Measurements from ENCODE around the gene CCDC27. TPM values are rescaled to one million over a fixed set of nuclear protein-coding genes. Genes with fewer than 3 reads are reported as not detected.

The CCDC27 gene
- total RNA-seq, 1 experiment from 2014 or later, result not detected

DNA sequence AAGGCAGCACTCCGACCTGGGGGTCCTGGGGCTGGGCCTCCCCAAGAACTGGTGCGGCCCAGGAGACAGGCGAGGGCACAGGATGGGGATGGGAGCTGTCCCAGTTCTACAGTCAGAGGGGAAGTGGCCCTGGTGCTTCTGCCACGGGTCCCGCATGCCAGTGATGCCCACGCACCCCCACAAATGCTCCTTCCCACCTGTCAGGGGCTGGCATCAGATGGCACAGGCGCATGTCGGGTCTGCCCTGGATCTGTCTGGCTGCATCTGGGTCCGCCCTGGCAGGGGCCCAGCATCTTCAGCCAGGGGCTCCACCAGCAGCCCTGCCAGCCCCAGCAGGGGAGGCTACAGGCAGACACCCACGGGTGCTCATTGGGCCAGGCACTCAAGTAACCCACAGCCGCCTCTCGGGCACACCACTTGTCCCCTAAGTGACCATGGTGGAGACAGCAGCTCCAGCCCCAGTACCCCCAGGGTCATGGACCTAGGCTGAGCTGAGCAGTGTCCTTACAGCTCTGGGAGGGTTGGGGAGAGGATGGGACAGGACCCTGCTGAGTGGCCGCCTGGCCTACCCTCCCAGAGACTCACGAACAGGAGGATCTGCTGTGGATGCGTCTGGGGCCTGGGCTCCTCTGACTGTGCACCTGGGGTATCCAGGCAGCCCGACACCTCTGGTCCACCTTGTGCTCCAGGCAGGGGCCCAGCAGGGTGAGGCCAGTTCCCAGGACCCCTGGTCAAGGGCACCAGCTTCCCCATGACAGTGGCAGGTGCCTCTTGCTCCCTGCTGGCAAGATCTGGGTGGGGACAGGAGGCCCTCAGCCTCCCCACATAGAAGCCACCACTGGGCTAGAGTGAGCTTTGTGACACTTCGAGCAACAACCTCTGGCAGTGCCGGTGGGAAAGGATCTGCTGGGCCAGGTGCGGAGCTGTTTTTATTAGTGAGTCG is 25.7 kb downstream of the CCDC27 start:
- Histone ChIP-seq H3K36me3 (ENCODE audit: low read depth, low read length) (peaks cover 29% of the 10 kb centered on the region), H3K27me3 (ENCODE audit: low read length) (no peaks in the 10 kb centered on the region), H3K9me3 (ENCODE audit: low read length) (no peaks in the 10 kb centered on the region), H3K4me2 (ENCODE audit: low read length) (no peak overlapping the region), H3K27ac (ENCODE audit: low read length) (no peak overlapping the region), H3F3A (ENCODE audit: low read length, unreplicated experiment) (no peaks in the 10 kb centered on the region), H3K9ac (ENCODE audit: low read length) (no peak overlapping the region), H3K79me2 (ENCODE audit: low read length) (no peaks in the 10 kb centered on the region), H3K4me3 (ENCODE audit: low read length) (no peak overlapping the region), H3K9me2 (replicated peaks; ENCODE audit: low read length) (no peaks in the 10 kb centered on the region), H3K4me1 (ENCODE audit: insufficient read depth, low read length) (peaks cover 5% of the 10 kb centered on the region; the same call in 1 of the 2 replicates), H2AFZ (ENCODE audit: low read length) (no peak overlapping the region), H4K20me1 (ENCODE audit: low read length) (no peaks in the 10 kb centered on the region)
- ATAC-seq, result no peak
- TF ChIP-seq EZH2 (IDR thresholded peaks at IDR 0.05; ENCODE audit: low read length, unreplicated experiment) (no peak), EZH2phosphoT487 (IDR thresholded peaks at IDR 0.05; ENCODE audit: borderline replicate concordance, low read length) (no peak)
- TF ChIP-seq, protein P1, sequence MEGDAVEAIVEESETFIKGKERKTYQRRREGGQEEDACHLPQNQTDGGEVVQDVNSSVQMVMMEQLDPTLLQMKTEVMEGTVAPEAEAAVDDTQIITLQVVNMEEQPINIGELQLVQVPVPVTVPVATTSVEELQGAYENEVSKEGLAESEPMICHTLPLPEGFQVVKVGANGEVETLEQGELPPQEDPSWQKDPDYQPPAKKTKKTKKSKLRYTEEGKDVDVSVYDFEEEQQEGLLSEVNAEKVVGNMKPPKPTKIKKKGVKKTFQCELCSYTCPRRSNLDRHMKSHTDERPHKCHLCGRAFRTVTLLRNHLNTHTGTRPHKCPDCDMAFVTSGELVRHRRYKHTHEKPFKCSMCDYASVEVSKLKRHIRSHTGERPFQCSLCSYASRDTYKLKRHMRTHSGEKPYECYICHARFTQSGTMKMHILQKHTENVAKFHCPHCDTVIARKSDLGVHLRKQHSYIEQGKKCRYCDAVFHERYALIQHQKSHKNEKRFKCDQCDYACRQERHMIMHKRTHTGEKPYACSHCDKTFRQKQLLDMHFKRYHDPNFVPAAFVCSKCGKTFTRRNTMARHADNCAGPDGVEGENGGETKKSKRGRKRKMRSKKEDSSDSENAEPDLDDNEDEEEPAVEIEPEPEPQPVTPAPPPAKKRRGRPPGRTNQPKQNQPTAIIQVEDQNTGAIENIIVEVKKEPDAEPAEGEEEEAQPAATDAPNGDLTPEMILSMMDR (conservative IDR thresholded peaks at IDR 0.05; ENCODE audit: low read depth, low read length), result no peak
- no TSS peak for BruUV-seq (replicated peaks)
- POLR2A ChIA-PET (ENCODE audit: unreplicated experiment), result no interaction called here
- DNase-seq, result no peak
- CTCF ChIA-PET, result interaction anchor here (0.5 kb wide), 1 partner anchor 122 kb away, joined by 3 read pairs; no protein-coding TSS in a partner anchor
- intact Hi-C loops (cut with micrococcal nuclease), result no loop called here

- Histone ChIP-seq H3K79me2 (ENCODE audit: low read length) (no peaks in the 10 kb centered on the region), H3K9me3 (ENCODE audit: low read length) (no peaks in the 10 kb centered on the region), H3K4me2 (ENCODE audit: low read length) (no peak overlapping the region), H3K4me1 (ENCODE audit: insufficient read depth, low read length) (no peaks in the 10 kb centered on the region), H3K9me2 (replicated peaks; ENCODE audit: low read length) (no peaks in the 10 kb centered on the region), H3K27me3 (ENCODE audit: low read length) (no peaks in the 10 kb centered on the region), H3F3A (ENCODE audit: low read length, unreplicated experiment) (no peaks in the 10 kb centered on the region), H4K20me1 (ENCODE audit: low read length) (no peaks in the 10 kb centered on the region), H3K27ac (ENCODE audit: low read length) (no peak overlapping the region), H3K9ac (ENCODE audit: low read length) (no peak overlapping the region), H2AFZ (ENCODE audit: low read length) (no peak overlapping the region), H3K36me3 (ENCODE audit: low read depth, low read length) (peaks cover 36% of the 10 kb centered on the region), H3K4me3 (ENCODE audit: low read length) (no peak overlapping the region)
- BruUV-seq (replicated peaks), result no TSS peak
- ATAC-seq (no peak), DNase-seq (no peak)
- TF ChIP-seq EZH2phosphoT487 (IDR thresholded peaks at IDR 0.05; ENCODE audit: borderline replicate concordance, low read length) (no peak), EZH2 (IDR thresholded peaks at IDR 0.05; ENCODE audit: low read length, unreplicated experiment) (no peak)
- TF ChIP-seq, protein P1 (conservative IDR thresholded peaks at IDR 0.05; ENCODE audit: low read depth, low read length), result no peak
- ChIA-PET CTCF (interaction anchor here (0.5 kb wide), 1 partner anchor 121 kb away, joined by 3 read pairs; no protein-coding TSS in a partner anchor), POLR2A (ENCODE audit: unreplicated experiment) (no interaction called here)
- intact Hi-C loops (cut with micrococcal nuclease), result no loop called here
These were observed 26.5 kb downstream of the CCDC27 start for GRCh38 chr1:3778590-3779264.
